ENCODE results near the gene CCDC116.
"Not testable (repeated sequence)": the region's sequence is repeated elsewhere in the genome, so short reads cannot be mapped to it uniquely, and the experiment has no call there.

Gene CCDC116

DNA sequence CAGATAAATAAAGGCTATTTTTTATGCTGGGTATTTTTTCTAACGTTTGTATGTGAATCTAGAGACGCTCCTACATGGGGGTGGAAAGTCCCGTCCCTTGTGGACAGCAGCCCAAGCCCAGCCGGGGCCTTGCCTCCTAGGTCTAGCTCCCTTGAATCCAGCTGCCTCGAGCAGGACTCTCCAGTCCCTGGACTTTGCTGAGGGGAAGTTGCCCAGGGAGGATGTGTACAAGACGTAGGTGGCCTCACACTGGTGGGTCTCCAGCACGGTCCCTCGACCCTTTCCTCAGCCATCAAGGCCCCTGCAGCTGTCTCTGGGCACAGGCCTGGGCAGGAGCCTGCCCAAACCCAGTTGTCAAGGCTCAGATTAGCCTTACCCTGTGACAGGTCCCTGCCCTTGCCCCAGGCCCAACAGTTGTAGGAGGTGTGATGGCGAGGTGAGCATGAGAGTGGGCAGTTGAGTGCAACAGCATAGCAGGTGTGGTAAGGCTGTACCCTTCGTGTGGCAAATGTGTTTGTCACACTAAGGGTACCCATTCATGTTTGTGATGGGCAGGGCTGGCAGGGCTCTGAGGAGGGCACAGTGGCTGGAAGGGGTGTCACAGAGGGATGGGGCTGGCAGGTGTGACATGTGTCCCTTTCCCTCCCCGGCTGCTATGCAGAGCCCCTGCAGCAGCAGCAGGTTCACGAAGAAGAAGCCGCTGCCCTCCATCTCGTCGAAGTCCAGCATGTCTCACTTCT lies 3.4 kb downstream of the CCDC116 start:
- TF ChIP-seq, protein P1, sequence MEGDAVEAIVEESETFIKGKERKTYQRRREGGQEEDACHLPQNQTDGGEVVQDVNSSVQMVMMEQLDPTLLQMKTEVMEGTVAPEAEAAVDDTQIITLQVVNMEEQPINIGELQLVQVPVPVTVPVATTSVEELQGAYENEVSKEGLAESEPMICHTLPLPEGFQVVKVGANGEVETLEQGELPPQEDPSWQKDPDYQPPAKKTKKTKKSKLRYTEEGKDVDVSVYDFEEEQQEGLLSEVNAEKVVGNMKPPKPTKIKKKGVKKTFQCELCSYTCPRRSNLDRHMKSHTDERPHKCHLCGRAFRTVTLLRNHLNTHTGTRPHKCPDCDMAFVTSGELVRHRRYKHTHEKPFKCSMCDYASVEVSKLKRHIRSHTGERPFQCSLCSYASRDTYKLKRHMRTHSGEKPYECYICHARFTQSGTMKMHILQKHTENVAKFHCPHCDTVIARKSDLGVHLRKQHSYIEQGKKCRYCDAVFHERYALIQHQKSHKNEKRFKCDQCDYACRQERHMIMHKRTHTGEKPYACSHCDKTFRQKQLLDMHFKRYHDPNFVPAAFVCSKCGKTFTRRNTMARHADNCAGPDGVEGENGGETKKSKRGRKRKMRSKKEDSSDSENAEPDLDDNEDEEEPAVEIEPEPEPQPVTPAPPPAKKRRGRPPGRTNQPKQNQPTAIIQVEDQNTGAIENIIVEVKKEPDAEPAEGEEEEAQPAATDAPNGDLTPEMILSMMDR (IDR thresholded peaks at IDR 0.05) = no peak
- H3K27ac ChIP-seq = no peak overlapping the region
- DNase-seq (ENCODE audit: low spot score) = no peak
- H3K4me3 ChIP-seq = no peak overlapping the region

- TF ChIP-seq, protein P1 (IDR thresholded peaks at IDR 0.05) = no peak
- no peak overlapping the region for H3K27ac ChIP-seq
- H3K4me3 ChIP-seq = no peak overlapping the region
- no peak for DNase-seq (ENCODE audit: low spot score)
These were observed 4.2 kb downstream of the CCDC116 start for GRCh38 chr22:21636629-21637218.

- not testable (repeated sequence) for H3K27ac ChIP-seq; DNase-seq (ENCODE audit: low spot score); H3K4me3 ChIP-seq
These were observed 4.9 kb downstream of the CCDC116 start for GRCh38 chr22:21637450-21637849.

DNA sequence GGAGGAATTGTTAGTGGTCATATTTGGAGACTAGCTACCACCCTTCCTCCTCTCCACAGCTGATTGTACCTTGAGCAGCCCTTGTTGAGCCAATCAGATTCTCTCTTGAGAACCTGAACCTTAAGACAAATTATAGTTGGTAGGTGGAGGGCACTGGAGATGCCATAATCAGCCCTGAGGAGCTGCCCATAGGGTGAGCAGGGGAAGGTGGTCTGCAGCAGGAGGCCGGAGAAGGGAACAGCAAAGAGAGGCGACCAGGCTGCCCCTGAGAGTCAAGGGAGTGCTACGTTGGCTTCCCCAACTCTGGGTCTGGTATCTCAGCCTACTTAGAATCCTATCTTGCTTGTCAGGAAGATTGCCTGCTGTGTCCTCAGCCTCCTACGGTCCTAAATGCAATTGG lies 6.8 kb downstream of the CCDC116 start:
- no peak overlapping the region for H3K4me3 ChIP-seq
- DNase-seq (ENCODE audit: low spot score) = no peak
- no peak overlapping the region for H3K27ac ChIP-seq
- TF ChIP-seq, protein P1 (IDR thresholded peaks at IDR 0.05) = no peak

DNA sequence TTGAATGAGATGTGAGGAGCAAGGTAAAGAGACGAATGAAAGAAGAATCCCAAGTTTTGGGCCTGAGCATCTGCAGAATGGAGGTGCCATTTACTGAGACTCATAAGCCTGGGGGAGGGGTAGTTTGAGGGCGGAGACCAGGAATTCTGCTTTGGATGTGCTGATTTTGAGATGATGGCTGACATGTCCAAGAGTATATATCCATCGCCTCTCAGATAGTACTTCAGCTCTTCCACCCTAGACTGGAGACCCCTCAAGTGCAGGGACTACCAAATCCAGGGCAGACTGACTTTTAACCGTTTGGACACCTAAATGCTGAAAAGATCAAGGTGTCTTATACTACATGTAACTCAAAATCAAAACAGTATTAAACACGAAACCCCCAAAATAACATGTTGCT lies 8.2 kb downstream of the CCDC116 start:
- H3K4me3 ChIP-seq = no peak overlapping the region
- TF ChIP-seq, protein P1 (IDR thresholded peaks at IDR 0.05) = no peak
- no peak overlapping the region for H3K27ac ChIP-seq
- DNase-seq (ENCODE audit: low spot score) = no peak

DNA sequence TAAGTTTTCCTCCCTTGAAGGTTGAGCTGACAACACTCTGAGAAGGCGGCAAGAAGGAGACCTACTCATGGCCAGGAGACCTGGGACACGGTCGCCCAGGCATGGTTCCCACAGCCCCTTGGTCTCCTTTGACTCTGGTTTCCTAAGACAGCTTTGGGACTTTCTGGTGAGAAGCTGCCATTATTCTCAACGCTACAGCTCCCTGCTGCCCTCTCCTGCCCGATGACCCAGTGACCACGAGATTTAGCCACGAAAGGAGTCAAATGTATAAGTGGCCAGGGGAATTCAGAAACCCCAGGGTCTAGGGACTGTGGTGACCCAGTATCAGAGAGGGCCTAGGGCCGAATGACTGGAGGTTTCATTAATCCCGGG lies 8.8 kb downstream of the CCDC116 start:
- Histone ChIP-seq H3K4me3 (peak overlapping the region; percentile 74), H3K27ac (peak overlapping the region in 1 of 2 donors; percentile 66)
- DNase-seq (ENCODE audit: low spot score) = no peak
- TF ChIP-seq, protein P1 (IDR thresholded peaks at IDR 0.05) = no peak

- Histone ChIP-seq H3K4me3 (peak within 1 kb of the TSS; percentile 74), H3K27ac (peak within 1 kb of the TSS; percentile 46 to 76)
- peak; percentile 99 for DNase-seq (ENCODE audit: low spot score)
- TF ChIP-seq, protein P1 (IDR thresholded peaks at IDR 0.05) = no peak
These were observed 9.4 kb downstream of the CCDC116 start, which contains the start of gene SDF2L1 for GRCh38 chr22:21641789-21642583. TSS of gene SDF2L1 (plus strand) at chr22:21642302. CDS start at chr22:21642337, 35 bp downstream.

All from coronary artery (tissue), 2 donors.